Epithelial cell of proximal tubule (primary cell): ENCODE results near the gene LDLRAD3. TPM values are rescaled to one million over a fixed set of nuclear protein-coding genes. Genes with fewer than 3 reads are reported as not detected.

ENCODE experiments used
- DNase-seq: peaks from one replicate; pipeline ENCODE4 v3.0.0-alpha.2; 2011; ENCODE audit warnings: low read depth
- H3K4me3 ChIP-seq: 2 replicates; pipeline ENCODE4 v1.5.1; 2011; ENCODE audit warnings: low read depth, mild to moderate bottlenecking, low read length
- CTCF ChIP-seq: conservative IDR thresholded peaks from 2 replicates; pipeline ENCODE4 v1.5.1; 2012; ENCODE audit warnings: low read depth, mild to moderate bottlenecking, low read length
- total RNA-seq: library from RNA; depleted of rRNA; stranded (reverse); fragments of >200 nt; gene quantifications from 2 replicates; pipeline ENCODE4 v1.2.3, GENCODE V29; 2015

Gene LDLRAD3
- total RNA-seq, 1 donor from 2014 or later = 8.2 TPM

- no peak for DNase-seq
- no peak overlapping the region for H3K4me3 ChIP-seq
- no peak for TF ChIP-seq CTCF
Measured at GRCh38 chr11:35995681-35996271, 51.9 kb downstream of the LDLRAD3 start.

- DNase-seq = no peak
- H3K4me3 ChIP-seq = no peak overlapping the region
- no peak for TF ChIP-seq CTCF
Measured at GRCh38 chr11:35997902-35998520, 54.1 kb downstream of the LDLRAD3 start.

GRCh38 chr11:35998634-35999033, 54.8 kb downstream of the LDLRAD3 start:
- TF ChIP-seq CTCF = no peak
- DNase-seq = no peak
- H3K4me3 ChIP-seq = no peak overlapping the region

GRCh38 chr11:36000616-36001190, 56.8 kb downstream of the LDLRAD3 start:
- no peak overlapping the region for H3K4me3 ChIP-seq
- no peak for TF ChIP-seq CTCF
- no peak for DNase-seq

- no peak for DNase-seq
- no peak overlapping the region for H3K4me3 ChIP-seq
- TF ChIP-seq CTCF = no peak
Measured at GRCh38 chr11:36002196-36002595, 58.3 kb downstream of the LDLRAD3 start.

- TF ChIP-seq CTCF = no peak
- DNase-seq = no peak
Measured at GRCh38 chr11:36002796-36003195, 58.9 kb downstream of the LDLRAD3 start.

GRCh38 chr11:36006556-36006955, 62.7 kb downstream of the LDLRAD3 start:
- no peak for TF ChIP-seq CTCF
- no peak overlapping the region for H3K4me3 ChIP-seq
- DNase-seq = no peak

More at GRCh38 chr11:36002796-36003195, 58.9 kb downstream of the LDLRAD3 start:
- no peak overlapping the region for H3K4me3 ChIP-seq
